ENCODE data around the gene GALNT16. TPM values are rescaled to one million over a fixed set of nuclear protein-coding genes. Genes with fewer than 3 reads are reported as not detected.

GALNT16 gene
- total RNA-seq, 1 donor from 2014 or later = 8.2 TPM

DNA sequence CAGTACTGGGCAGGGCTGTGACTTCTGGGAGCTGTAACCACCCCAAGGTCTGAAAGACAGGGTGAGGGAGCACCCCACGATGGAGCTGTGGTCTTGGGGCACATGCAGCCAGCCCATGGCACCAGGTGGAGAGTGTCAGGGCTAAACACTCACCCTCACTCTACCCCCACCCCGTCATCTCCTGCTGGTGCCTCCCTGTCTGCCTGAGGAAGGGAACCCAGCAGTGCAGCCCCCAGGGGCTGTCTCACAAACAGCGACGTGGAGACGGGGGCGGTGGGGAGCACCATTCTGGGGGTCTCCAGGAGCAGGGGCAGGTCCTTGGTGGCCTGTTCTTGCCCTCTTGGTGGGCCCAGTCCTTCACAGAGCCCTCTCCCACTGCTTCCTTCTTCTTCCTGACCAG is 74.6 kb downstream of the GALNT16 start:
- no peak for DNase-seq (ENCODE audit: low spot score in 2 of 2, unreplicated experiment in 2 of 2)
- no peak for TF ChIP-seq CTCF (IDR thresholded peaks at IDR 0.05; ENCODE audit: unreplicated experiment)
- Mint-ChIP-seq H3K4me3 (no peak overlapping the region), H3K27ac (no peak overlapping the region), H3K36me3 (no peaks in the 10 kb centered on the region), H3K4me1 (peaks cover 11% of the 10 kb centered on the region), H3K9me3 (no peaks in the 10 kb centered on the region), H3K27me3 (ENCODE audit: low read depth) (no peaks in the 10 kb centered on the region)

DNA sequence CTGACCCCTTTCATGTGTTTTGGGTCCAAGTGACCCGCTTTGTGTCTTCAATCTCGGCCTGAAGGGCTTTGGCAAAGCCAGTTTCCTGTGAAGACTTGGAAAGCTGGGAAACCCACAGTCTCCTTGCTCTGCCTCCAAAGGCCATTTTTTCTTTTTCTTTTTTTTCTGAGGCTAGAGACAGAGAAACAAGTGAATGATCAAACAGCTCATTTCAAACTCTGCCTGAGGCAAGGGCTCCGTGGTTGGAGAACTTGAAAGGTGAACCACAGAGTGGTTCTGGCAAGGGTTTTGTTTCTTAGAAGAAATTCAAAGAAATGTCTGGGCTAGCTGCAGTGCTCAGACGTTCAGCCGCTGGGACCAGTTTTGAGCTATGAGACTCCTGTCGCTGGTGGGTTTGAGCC is 75.4 kb downstream of the GALNT16 start:
- no peaks in the 10 kb centered on the region for H3K9me3 Mint-ChIP-seq
- H3K27me3 Mint-ChIP-seq (ENCODE audit: low read depth) = no peaks in the 10 kb centered on the region
- H3K27ac Mint-ChIP-seq = peak overlapping the region; percentile 83
- DNase-seq (ENCODE audit: low spot score in 2 of 2, unreplicated experiment in 2 of 2) = no peak
- no peak for TF ChIP-seq CTCF (IDR thresholded peaks at IDR 0.05; ENCODE audit: unreplicated experiment)
- peaks cover 11% of the 10 kb centered on the region for H3K4me1 Mint-ChIP-seq
- H3K4me3 Mint-ChIP-seq = no peak overlapping the region
- no peaks in the 10 kb centered on the region for H3K36me3 Mint-ChIP-seq

DNA sequence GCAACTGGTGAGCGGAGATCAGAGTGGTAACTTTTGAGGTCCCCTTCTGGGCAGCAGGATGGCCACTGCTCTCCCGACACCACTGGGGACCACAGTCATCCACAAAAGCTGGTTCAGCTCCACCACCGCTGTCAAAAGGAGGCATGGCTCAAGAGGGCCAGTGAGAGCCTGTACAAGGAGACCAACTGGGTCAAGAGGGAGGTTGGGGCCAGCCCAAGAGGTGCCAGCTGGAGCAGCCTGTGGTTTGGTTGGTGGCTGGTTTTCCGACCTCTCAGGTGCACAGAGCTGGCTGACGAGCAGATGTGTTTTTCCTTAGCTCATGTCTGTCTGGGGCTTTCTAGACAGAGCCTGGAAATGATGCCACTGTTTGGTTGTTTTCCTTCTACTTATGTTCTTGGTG is 78.0 kb downstream of the GALNT16 start:
- Mint-ChIP-seq H3K9me3 (no peaks in the 10 kb centered on the region), H3K27ac (no peak overlapping the region), H3K36me3 (no peaks in the 10 kb centered on the region), H3K4me1 (peaks cover 11% of the 10 kb centered on the region), H3K27me3 (ENCODE audit: low read depth) (no peaks in the 10 kb centered on the region), H3K4me3 (no peak overlapping the region)
- no peak for DNase-seq (ENCODE audit: low spot score in 2 of 2, unreplicated experiment in 2 of 2)
- no peak for TF ChIP-seq CTCF (IDR thresholded peaks at IDR 0.05; ENCODE audit: unreplicated experiment)

DNA sequence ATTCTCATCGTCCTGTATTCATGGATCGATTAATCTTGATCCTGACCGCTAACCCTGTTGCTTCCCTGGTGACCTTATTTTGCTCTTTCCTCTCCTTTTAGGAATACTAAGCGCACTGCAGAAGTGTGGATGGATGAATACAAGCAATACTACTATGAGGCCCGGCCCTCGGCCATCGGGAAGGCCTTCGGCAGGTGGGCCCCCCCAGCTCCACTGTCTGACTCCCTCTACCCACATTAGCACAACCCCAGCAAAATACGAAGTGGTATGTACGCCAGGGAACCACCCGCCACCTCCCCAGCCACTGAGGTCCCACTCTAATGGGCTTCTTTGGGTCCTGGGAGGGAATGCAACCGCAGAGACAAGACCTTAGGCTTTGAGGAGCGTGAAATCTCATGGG is 79.5 kb downstream of the GALNT16 start:
- DNase-seq (ENCODE audit: low spot score in 2 of 2, unreplicated experiment in 2 of 2) = no peak
- Mint-ChIP-seq H3K9me3 (no peaks in the 10 kb centered on the region), H3K4me1 (peaks cover 11% of the 10 kb centered on the region), H3K36me3 (no peaks in the 10 kb centered on the region), H3K27me3 (ENCODE audit: low read depth) (no peaks in the 10 kb centered on the region), H3K27ac (no peak overlapping the region), H3K4me3 (no peak overlapping the region)
- no peak for TF ChIP-seq CTCF (IDR thresholded peaks at IDR 0.05; ENCODE audit: unreplicated experiment)

DNA sequence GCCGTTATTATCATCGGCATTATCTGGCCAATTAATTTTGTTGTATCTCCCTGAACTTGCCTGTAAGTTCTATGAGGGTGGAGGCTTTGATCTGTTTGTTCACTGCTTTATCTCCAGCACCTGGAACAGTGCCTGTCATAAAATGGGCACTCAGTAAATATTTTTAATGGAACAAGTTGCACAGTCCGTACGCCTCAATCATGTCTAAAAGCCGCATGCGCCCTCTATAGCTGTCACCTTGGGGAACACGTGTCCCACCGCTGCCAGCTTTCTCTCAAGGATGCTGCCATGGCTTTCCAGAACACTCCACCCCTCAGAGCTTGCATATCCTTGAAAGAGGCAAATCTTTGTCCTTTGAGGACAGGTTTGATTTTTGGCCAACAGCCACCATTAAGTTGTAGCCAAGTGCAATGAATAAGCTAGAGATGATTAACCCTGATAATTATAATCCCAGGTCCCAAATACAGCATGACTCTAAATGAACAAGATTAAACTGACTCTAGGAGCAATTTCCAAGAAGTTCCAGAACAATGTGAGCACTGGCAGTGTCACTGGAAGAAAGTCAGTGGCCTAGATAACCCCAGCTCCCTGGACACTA is 83.1 kb downstream of the GALNT16 start:
- Mint-ChIP-seq H3K36me3 (no peaks in the 10 kb centered on the region), H3K27ac (no peak overlapping the region), H3K9me3 (no peaks in the 10 kb centered on the region), H3K4me1 (peaks cover 4% of the 10 kb centered on the region), H3K27me3 (ENCODE audit: low read depth) (no peaks in the 10 kb centered on the region), H3K4me3 (no peak overlapping the region)
- no peak for TF ChIP-seq CTCF (IDR thresholded peaks at IDR 0.05; ENCODE audit: unreplicated experiment)
- DNase-seq (ENCODE audit: low spot score in 2 of 2, unreplicated experiment in 2 of 2) = no peak

GRCh38 chr14:69344171-69344570 is 84.2 kb downstream of the GALNT16 start:
- H3K27ac Mint-ChIP-seq = no peak overlapping the region
- peaks cover 4% of the 10 kb centered on the region for H3K4me1 Mint-ChIP-seq
- TF ChIP-seq CTCF (IDR thresholded peaks at IDR 0.05; ENCODE audit: unreplicated experiment) = no peak
- H3K9me3 Mint-ChIP-seq = no peaks in the 10 kb centered on the region
- no peak overlapping the region for H3K4me3 Mint-ChIP-seq
- no peaks in the 10 kb centered on the region for H3K36me3 Mint-ChIP-seq
- DNase-seq (ENCODE audit: low spot score in 2 of 2, unreplicated experiment in 2 of 2) = no peak
- no peaks in the 10 kb centered on the region for H3K27me3 Mint-ChIP-seq (ENCODE audit: low read depth)
